Middle frontal gyrus (tissue), 1 donor: ENCODE data around the gene WDR53.
"Not testable (repeated sequence)": the region's sequence is repeated elsewhere in the genome, so short reads cannot be mapped to it uniquely, and the experiment has no call there.

Experiments
- DNase-seq: peaks from one replicate; pipeline ENCODE4 v3.0.0-alpha.2; 2015; ENCODE audit warnings: low spot score; ENCODE audit errors: extremely low spot score

The WDR53 gene

GRCh38 chr3:196518966-196519717 lies 49.2 kb downstream of the WDR53 start:
- DNase-seq = no peak

DNA sequence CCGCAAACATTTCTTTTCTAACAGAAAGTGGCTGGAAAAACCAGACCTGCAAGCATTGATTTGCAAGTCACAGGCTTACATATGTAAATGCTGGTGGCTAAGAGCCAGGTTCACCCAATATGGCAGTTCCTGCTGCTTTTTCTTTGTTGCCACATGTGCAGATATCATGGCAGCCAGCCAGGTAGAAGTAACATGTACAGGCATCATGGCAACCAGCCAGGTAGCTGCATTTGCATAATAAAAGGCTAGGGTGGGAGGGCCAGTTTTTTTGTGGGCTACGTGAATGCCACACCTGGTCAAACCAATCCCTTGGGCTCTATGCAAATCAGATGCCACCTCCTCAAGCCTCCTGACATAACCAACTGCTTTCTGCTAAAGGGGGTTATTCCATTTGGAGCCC lies 50.4 kb downstream of the WDR53 start:
- no peak for DNase-seq

GRCh38 chr3:196517162-196517800 lies 51.1 kb downstream of the WDR53 start:
- DNase-seq = no peak

DNA sequence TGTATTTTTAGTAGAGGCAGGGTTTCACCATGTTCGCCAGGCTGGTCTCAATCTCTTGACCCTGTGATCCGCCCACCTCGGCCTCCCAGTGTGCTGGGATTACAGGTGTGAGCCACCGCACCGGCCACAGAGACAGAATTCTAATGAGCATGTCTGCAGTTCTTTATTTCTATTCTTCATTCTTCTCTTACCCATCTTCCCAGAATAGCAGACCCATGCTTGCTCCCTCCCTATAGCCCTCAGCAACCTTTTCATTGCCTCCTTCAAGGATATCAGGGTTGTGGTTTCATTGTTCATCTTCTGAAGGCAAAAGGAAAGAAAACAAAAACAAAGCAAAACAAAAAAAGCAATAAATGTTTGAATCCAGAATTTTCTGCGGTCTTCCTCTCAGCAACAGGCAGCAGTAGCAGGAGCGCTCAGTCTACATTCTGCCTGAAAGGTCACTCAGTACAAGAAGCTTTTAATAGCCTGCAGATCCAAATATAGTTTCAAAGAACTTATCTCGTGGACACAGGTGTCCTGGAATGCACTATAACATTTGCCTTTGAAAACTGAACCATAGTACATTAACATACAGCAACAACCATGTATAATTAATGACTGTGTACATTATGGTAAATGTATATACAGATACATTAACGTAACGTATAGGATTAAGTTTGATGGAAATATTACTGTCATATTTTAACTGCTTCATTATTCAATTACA lies 53.3 kb downstream of the WDR53 start, which contains the start of gene SMCO1:
TSS of gene SMCO1 (minus strand) at position 434 of the 709 bp plus-strand sequence. CDS start at position 297, 137 bp downstream.
- DNase-seq = no peak

DNA sequence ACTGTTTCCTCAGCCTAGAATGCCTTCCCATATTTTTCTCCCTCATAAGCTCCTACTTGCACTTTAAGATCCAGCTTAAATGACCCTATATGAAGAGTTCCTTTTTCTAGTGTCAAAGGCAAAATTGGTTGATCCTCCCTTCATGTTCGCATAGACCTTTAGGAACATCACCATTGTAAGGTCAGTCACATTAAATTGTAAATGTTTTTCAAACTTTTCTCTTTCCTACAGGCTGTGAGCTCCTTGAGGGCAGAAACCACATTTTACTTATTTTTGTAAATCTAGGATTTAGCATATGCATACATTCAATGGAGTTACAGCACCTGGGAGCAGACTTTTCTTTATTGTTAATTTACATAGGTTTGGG lies 54.0 kb downstream of the WDR53 start:
- DNase-seq = no peak

DNA sequence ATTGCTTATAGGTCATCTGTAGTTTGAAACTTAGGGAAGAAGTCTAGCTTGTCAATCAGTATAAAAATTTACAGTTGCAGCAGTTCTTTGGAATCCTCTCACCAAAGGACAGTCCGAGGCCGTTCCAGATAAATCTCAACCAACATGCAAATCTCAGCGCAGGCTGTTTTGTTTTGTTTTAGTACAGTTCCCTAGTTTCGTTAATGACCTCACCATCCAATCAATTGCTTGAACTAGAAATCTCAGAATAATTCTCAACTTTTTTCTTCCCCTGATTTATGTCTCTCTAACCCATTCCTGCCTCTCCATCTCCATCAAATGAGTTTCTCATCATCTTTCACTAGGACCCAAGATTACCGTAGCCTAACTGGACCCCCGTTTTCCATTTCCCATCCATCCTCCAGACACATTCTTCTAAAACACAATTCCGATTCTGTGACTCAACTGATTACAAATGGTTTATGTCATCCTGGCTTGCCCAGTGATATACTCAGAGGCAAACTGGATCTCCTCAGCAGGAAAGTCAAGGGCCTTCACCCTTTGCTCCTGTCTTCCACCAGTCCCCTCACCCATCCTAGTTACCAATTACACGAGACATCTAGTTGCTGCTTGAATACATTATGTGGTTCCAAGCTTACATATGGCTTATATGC lies 54.5 kb downstream of the WDR53 start:
- DNase-seq = no peak

GRCh38 chr3:196511646-196512425 lies 56.5 kb downstream of the WDR53 start:
- not testable (repeated sequence) for DNase-seq

- DNase-seq = not testable (repeated sequence)
These were observed 57.2 kb downstream of the WDR53 start for GRCh38 chr3:196511108-196511507.

DNA sequence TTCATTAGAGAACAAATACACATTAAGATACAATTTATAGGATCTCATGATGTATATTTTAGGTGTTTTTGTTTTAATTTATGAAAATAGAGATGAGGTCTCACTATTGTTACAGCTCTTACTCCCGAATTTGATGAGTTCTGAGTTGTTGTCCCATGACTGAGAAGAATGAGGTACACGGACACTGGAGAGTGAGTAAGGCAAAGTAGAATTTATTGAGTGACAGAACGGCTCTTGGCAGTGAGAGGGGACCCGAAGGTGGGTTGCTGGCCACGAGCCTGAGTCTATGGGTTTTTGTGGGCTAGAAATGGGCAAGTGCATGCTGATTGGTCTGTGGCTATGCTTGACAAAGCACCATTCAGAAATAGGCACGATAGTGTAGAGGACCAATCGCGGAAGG lies 61.7 kb downstream of the WDR53 start:
- no peak for DNase-seq

- DNase-seq = no peak
These were observed 63.8 kb downstream of the WDR53 start for GRCh38 chr3:196504556-196504955.
